Vagina (tissue), 2 donors: ENCODE data around the gene AP4E1.

ENCODE experiments used
- CTCF ChIP-seq, 3 experiments: fragments of 450-650 bp in 2 of 3; fragments of 200-600 bp in 1 of 3; sonication (generic) in 1 of 3; IDR thresholded peaks; one replicate each; pipeline ENCODE4 v1.5.1; 2017 to 2019; ENCODE audit warnings: antibody characterized with exemption in 3 of 3, mild to moderate bottlenecking in 2 of 3, moderate library complexity in 2 of 3
- POLR2AphosphoS5 ChIP-seq, 2 donors: sonication (generic); formaldehyde crosslinking; IDR thresholded peaks; one replicate each; pipeline ENCODE4 v1.9.0; 2017; ENCODE audit warnings: antibody characterized with exemption in 2 of 2, mild to moderate bottlenecking in 2 of 2, low read depth in 1 of 2; ENCODE audit not compliant: insufficient read depth in 1 of 2

- TF ChIP-seq CTCF (IDR thresholded peaks at IDR 0.05) (no peak), POLR2AphosphoS5 (IDR thresholded peaks at IDR 0.05; ENCODE audit: insufficient read depth in 1 of 2, low read depth in 1 of 2) (no peak)
These were observed 62.0 kb downstream of the AP4E1 start for GRCh38 chr15:50970524-50970923.
